MM.1S (cell line): Measurements from ENCODE around the gene SEPHS2.

ENCODE experiments used
- DNase-seq: peaks from one replicate; pipeline ENCODE4 v3.0.0-alpha.2; 2015
- H2AFZ ChIP-seq: fragments of 300-600 bp; sonication (generic); 2 replicates; pipeline ENCODE4 v1.6.0; 2016; ENCODE audit warnings: antibody characterized with exemption, low read length
- H3F3A ChIP-seq: fragments of 300-600 bp; sonication (generic); 2 replicates; pipeline ENCODE4 v1.6.1; 2016; ENCODE audit warnings: mild to moderate bottlenecking, antibody characterized with exemption, low read length, moderate library complexity, mixed read lengths; ENCODE audit not compliant: insufficient read depth
- H3K27ac ChIP-seq: fragments of 300-600 bp; sonication (generic); 2 replicates; pipeline ENCODE4 v1.5.1; 2016; ENCODE audit warnings: mild to moderate bottlenecking, low read length
- H3K27me3 ChIP-seq: fragments of 300-600 bp; sonication (generic); replicated peaks from 2 replicates; pipeline ENCODE4 v1.6.0; 2016; ENCODE audit warnings: low read length; ENCODE audit not compliant: insufficient read depth
- H3K36me3 ChIP-seq: fragments of 300-600 bp; sonication (generic); replicated peaks from 2 replicates; pipeline ENCODE4 v1.6.1; 2016; ENCODE audit warnings: mild to moderate bottlenecking, low read length, mixed read lengths; ENCODE audit not compliant: insufficient read depth
- H3K4me1 ChIP-seq: fragments of 300-600 bp; sonication (generic); 2 replicates; pipeline ENCODE4 v1.6.1; 2016; ENCODE audit warnings: low read length, mixed read lengths
- H3K4me2 ChIP-seq: fragments of 300-600 bp; sonication (generic); 2 replicates; pipeline ENCODE4 v1.6.0; 2016; ENCODE audit warnings: low read depth, low read length
- H3K4me3 ChIP-seq: fragments of 300-600 bp; sonication (generic); 2 replicates; pipeline ENCODE4 v1.5.1; 2016; ENCODE audit warnings: low read length, mixed read lengths
- H3K79me2 ChIP-seq: fragments of 300-600 bp; sonication (generic); 2 replicates; pipeline ENCODE4 v1.6.1; 2016; ENCODE audit warnings: mixed run types, low read length, mixed read lengths
- H3K9ac ChIP-seq: fragments of 300-600 bp; sonication (generic); 2 replicates; pipeline ENCODE4 v1.6.1; 2016; ENCODE audit warnings: low read length, mixed read lengths
- H3K9me2 ChIP-seq: fragments of 300-600 bp; sonication (generic); replicated peaks from 2 replicates; pipeline ENCODE4 v1.6.1; 2016; ENCODE audit warnings: mild to moderate bottlenecking, low read length, mixed read lengths; ENCODE audit not compliant: insufficient read depth
- H3K9me3 ChIP-seq: fragments of 300-600 bp; sonication (generic); replicated peaks from 2 replicates; pipeline ENCODE4 v1.6.1; 2016; ENCODE audit warnings: mild to moderate bottlenecking, low read length, mixed read lengths; ENCODE audit not compliant: insufficient read depth
- H4K20me1 ChIP-seq: fragments of 300-600 bp; sonication (generic); 2 replicates; pipeline ENCODE4 v1.6.1; 2016; ENCODE audit warnings: mild to moderate bottlenecking, low read length, moderate library complexity, mixed read lengths; ENCODE audit not compliant: insufficient read depth
- EZH2 ChIP-seq: fragments of 300-600 bp; sonication (generic); optimal IDR thresholded peaks from 2 replicates; pipeline ENCODE3; 2017; ENCODE audit warnings: low read depth, mild to moderate bottlenecking, antibody characterized with exemption, low read length, mixed read lengths
- EZH2phosphoT487 ChIP-seq: fragments of 300-600 bp; sonication (generic); IDR thresholded peaks from 2 replicates; pipeline ENCODE4 v1.6.1; 2018; ENCODE audit warnings: antibody characterized with exemption, low read length
- TF ChIP-seq, protein P1 (sequence below): fragments of 300-600 bp; sonication (generic); IDR thresholded peaks from 2 replicates; pipeline ENCODE4 v1.5.1; 2016; ENCODE audit warnings: antibody characterized with exemption, low read length, mixed read lengths

SEPHS2 gene

DNA sequence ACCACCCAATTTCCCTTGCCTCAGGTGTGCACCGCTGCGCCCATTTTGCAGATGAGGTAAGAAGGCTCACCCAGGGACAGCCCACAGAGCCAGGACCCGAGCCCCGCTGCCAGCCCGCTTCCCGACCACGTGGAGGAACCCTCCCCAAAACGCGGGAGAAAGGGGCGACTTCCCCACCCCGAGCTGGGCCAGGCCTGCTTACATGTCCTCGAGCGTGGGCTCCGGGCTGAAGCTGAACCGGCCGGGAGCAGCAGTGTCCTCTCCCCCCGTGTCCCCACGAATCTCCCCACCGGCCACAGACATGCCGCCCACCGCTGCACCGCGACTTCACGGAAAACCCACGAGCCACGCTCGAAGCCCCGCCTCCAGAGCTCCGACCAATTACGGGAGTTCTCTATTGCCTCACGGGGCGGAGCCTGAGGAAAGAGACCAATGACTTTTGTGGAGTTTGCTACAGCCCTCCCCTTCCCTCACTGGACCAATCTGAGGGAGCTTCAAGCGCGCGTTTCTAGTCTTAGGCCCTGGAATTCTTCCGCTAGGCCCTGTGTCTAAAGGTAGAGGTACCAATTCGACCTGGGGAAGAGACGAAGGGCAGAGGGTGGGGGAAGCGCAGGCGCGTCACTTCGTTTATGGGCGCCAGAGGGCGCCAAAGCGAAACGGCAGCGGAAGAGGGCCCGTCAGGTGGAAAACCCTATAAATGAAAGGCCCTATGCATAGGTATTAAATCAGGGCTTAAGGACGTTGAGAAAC, 15.8 kb downstream of the SEPHS2 start, which contains the start of gene DCTPP1:
DCTPP1 (minus strand) TSS at position 353 of the 750 bp plus-strand sequence; CDS start at position 303, 50 bp downstream.
- Histone ChIP-seq H3K79me2 (peaks cover 34% of the 10 kb centered on the region), H4K20me1 (no peaks in the 10 kb centered on the region), H3F3A (peaks cover 5% of the 10 kb centered on the region), H3K4me1 (peaks cover 6% of the 10 kb centered on the region), H3K27me3 (no peaks in the 10 kb centered on the region), H2AFZ (peak within 1 kb of the TSS; percentile 97), H3K27ac (peak within 1 kb of the TSS; percentile 32; the same call in 1 of the 2 replicates), H3K9me2 (no peaks in the 10 kb centered on the region), H3K9ac (peak within 1 kb of the TSS; percentile 86), H3K36me3 (0 out of 2 replicates have a peak, but pooled peaks cover 5% of the 10 kb centered on the region), H3K4me3 (peak within 1 kb of the TSS; percentile 90), H3K9me3 (no peaks in the 10 kb centered on the region), H3K4me2 (peak within 1 kb of the TSS; percentile 91)
- DNase-seq: peak; percentile 100
- TF ChIP-seq EZH2phosphoT487: no peak
- no peak for TF ChIP-seq EZH2
- TF ChIP-seq, protein P1, sequence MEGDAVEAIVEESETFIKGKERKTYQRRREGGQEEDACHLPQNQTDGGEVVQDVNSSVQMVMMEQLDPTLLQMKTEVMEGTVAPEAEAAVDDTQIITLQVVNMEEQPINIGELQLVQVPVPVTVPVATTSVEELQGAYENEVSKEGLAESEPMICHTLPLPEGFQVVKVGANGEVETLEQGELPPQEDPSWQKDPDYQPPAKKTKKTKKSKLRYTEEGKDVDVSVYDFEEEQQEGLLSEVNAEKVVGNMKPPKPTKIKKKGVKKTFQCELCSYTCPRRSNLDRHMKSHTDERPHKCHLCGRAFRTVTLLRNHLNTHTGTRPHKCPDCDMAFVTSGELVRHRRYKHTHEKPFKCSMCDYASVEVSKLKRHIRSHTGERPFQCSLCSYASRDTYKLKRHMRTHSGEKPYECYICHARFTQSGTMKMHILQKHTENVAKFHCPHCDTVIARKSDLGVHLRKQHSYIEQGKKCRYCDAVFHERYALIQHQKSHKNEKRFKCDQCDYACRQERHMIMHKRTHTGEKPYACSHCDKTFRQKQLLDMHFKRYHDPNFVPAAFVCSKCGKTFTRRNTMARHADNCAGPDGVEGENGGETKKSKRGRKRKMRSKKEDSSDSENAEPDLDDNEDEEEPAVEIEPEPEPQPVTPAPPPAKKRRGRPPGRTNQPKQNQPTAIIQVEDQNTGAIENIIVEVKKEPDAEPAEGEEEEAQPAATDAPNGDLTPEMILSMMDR: peak; percentile 88

- peak overlapping the region; percentile 90 for H3K4me3 ChIP-seq
- H3K9me2 ChIP-seq: no peaks in the 10 kb centered on the region
- H3K27ac ChIP-seq: peak overlapping the region; percentile 32; the same call in 1 of the 2 replicates
- H3K27me3 ChIP-seq: no peaks in the 10 kb centered on the region
- peaks cover 5% of the 10 kb centered on the region for H3F3A ChIP-seq
- TF ChIP-seq, protein P1: no peak
- TF ChIP-seq EZH2phosphoT487 (no peak), EZH2 (no peak)
- H3K4me1 ChIP-seq: peaks cover 6% of the 10 kb centered on the region
- H3K9ac ChIP-seq: peak overlapping the region; percentile 86
- no peaks in the 10 kb centered on the region for H3K9me3 ChIP-seq
- peak overlapping the region; percentile 91 for H3K4me2 ChIP-seq
- no peak for DNase-seq
- H3K79me2 ChIP-seq: peaks cover 34% of the 10 kb centered on the region
- peak overlapping the region; percentile 96 for H2AFZ ChIP-seq
- H4K20me1 ChIP-seq: no peaks in the 10 kb centered on the region
- H3K36me3 ChIP-seq: 0 out of 2 replicates have a peak, but pooled peaks cover 5% of the 10 kb centered on the region
These were observed 16.3 kb downstream of the SEPHS2 start for GRCh38 chr16:30429418-30429677.

DNA sequence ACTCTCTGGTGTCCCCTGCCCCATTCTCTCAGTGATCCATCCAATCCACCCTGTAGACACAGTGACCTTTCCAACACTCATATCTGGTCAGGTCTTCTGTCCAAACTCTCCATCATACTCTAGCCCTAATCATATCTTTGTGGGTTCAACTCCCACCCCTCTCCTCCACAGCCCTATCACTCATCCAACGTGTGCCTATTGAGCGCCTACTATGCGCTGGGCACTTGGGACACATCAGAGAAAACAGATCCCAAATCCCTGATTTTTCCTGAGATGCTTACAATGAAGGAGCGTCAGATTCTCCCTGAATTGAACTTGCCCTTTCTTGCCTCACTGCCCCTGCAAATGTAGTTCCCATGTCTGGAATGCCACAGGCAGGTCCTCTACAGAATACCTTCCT, 17.6 kb downstream of the SEPHS2 start:
- Histone ChIP-seq H4K20me1 (no peaks in the 10 kb centered on the region), H3K9ac (no peak overlapping the region), H3K4me1 (peaks cover 6% of the 10 kb centered on the region), H3K36me3 (0 out of 2 replicates have a peak, but pooled peaks cover 5% of the 10 kb centered on the region), H3K9me2 (no peaks in the 10 kb centered on the region), H3K4me2 (no peak overlapping the region), H3K27me3 (no peaks in the 10 kb centered on the region), H3K27ac (no peak overlapping the region), H3K79me2 (peaks cover 39% of the 10 kb centered on the region), H3F3A (peaks cover 5% of the 10 kb centered on the region), H3K4me3 (no peak overlapping the region), H3K9me3 (no peaks in the 10 kb centered on the region), H2AFZ (no peak overlapping the region)
- DNase-seq: no peak
- TF ChIP-seq EZH2phosphoT487: no peak
- TF ChIP-seq, protein P1: no peak
- TF ChIP-seq EZH2: no peak
